ENCODE results near the gene MUC20. TPM values are rescaled to one million over a fixed set of nuclear protein-coding genes. Genes with fewer than 3 reads are reported as not detected.

Gene MUC20
- total and polyA plus RNA-seq, 2 of the 13 experiments (the other 11 are each of a cell fraction or from before 2014, with no cell fraction given): 0.24 to 0.83 TPM

MicroRNAs within 50 kb of the gene (microRNA counts, 767-probe panel; counts per million panel counts)
- microRNA hsa-miR-570-3p: not detected

Small RNA genes lying within 50 kb of the gene (microRNA-seq; reads per million reads assigned to microRNA genes)
- gene MIR570: 2.0 reads per million, percentile 9 among the genes with 10 or more reads in this experiment

Small RNA genes lying within 50 kb of the gene (small RNA-seq; reads per million reads assigned to genes)
- gene MIR570 (ENCODE audit: insufficient read depth in 2 of 3, insufficient read length in 3 of 3, low read depth in 2 of 3, low replicate concordance in 1 of 3): 0 to 11.6 (median 6.8) reads per million in 3 experiments

Other genes starting within 250 kb of the MUC20 start
- 36.5 and 65.6 TPM in 2 replicates for gene PPP1R2, start 177.7 kb upstream of the MUC20 start, total RNA-seq (2016; rRNA removed; fragmentation: Illumina TruSeq; extraction: Trizol)
- gene PPP1R2, start 177.7 kb upstream of the MUC20 start, polyA plus RNA-seq (2011; rRNA removed): 67.0 and 86.5 TPM in 2 replicates
- gene APOD, start 137.0 kb upstream of the MUC20 start, total RNA-seq (2016; rRNA removed; fragmentation: Illumina TruSeq; extraction: Trizol): not detected in 2 replicates
- 0.13 TPM in 1 of 2 replicates, not detected in the other for gene APOD, start 137.0 kb upstream of the MUC20 start, polyA plus RNA-seq (2011; rRNA removed)
- not detected in 2 replicates for gene MUC4, start 91.0 kb downstream of the MUC20 start, total RNA-seq (2016; rRNA removed; fragmentation: Illumina TruSeq; extraction: Trizol)
- gene MUC4, start 91.0 kb downstream of the MUC20 start, polyA plus RNA-seq (2011; rRNA removed): 0.03 TPM in 1 of 2 replicates, not detected in the other
- gene TNK2, start 187.6 kb downstream of the MUC20 start, total RNA-seq (2016; rRNA removed; fragmentation: Illumina TruSeq; extraction: Trizol): 3.5 and 5.8 TPM in 2 replicates
- gene TNK2, start 187.6 kb downstream of the MUC20 start, polyA plus RNA-seq (2011; rRNA removed): 4.6 and 7.5 TPM in 2 replicates

Measured in HepG2 (cell line).